ENCODE measurements around the gene NUDT3. TPM values are rescaled to one million over a fixed set of nuclear protein-coding genes. Genes with fewer than 3 reads are reported as not detected.
"Not testable (repeated sequence)": the region's sequence is repeated elsewhere in the genome, so short reads cannot be mapped to it uniquely, and the experiment has no call there.

NUDT3 gene
- total RNA-seq, 2 donors from 2014 or later, result 11.1 to 13.7 TPM

DNA sequence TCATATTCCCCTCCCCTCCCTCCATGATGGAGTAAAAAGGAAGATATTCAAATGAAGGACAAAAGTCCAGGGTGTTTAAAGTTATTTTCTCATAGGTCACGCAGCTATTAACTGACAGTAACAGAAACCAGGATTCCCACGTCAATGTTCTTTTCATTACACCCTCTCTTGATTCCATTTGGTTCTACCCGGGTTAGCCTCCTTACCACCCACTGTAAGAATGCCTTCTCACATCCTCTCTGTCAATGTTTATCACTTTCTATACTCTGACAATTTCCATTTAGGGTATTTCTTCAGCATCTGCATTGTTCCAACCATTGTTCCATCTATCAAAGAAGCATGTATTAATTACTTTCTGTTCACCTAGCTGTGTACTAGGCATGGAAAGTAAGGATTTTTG, 52.1 kb downstream of the NUDT3 start:
- DNase-seq (no peak), ATAC-seq (replicated peaks in 1 of 2) (no peak)
- H3K27ac Mint-ChIP-seq, result no peak overlapping the region
- H3K9me3 Mint-ChIP-seq, result no peaks in the 10 kb centered on the region
- H3K4me3 Mint-ChIP-seq, result no peak overlapping the region
- H3K4me1 Mint-ChIP-seq (ENCODE audit: low read depth), result peaks cover 27% of the 10 kb centered on the region
- H3K36me3 Mint-ChIP-seq (ENCODE audit: insufficient read depth in 2 of 2), result peaks cover 2 to 3% of the 10 kb centered on the region in 2 donors
- H3K27me3 Mint-ChIP-seq (ENCODE audit: low read depth), result no peaks in the 10 kb centered on the region

DNA sequence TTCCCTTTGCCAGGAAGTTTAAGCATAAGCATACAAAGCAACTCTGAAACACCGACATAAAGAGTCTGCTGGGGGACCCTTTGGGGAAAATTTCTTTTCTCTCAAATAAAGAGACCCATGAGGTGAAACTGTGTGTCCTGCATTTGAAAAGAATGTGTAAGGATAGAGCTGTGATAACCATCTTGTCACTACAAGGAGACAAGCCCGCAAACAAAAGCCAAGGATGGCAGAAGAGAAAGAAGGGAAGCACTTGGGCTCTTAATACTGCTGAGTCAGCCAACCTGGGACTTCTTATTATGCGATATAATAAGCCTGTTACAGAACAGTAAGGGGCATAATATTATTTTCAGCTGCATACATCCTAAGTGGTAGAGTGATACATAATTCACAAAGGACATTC, 52.5 kb downstream of the NUDT3 start:
- no peak overlapping the region for H3K27ac Mint-ChIP-seq
- peaks cover 27% of the 10 kb centered on the region for H3K4me1 Mint-ChIP-seq (ENCODE audit: low read depth)
- H3K9me3 Mint-ChIP-seq, result no peaks in the 10 kb centered on the region
- no peaks in the 10 kb centered on the region for H3K27me3 Mint-ChIP-seq (ENCODE audit: low read depth)
- no peak overlapping the region for H3K4me3 Mint-ChIP-seq
- H3K36me3 Mint-ChIP-seq (ENCODE audit: insufficient read depth in 2 of 2), result peaks cover 2 to 3% of the 10 kb centered on the region in 2 donors
- DNase-seq (no peak), ATAC-seq (replicated peaks in 1 of 2) (no peak)

DNA sequence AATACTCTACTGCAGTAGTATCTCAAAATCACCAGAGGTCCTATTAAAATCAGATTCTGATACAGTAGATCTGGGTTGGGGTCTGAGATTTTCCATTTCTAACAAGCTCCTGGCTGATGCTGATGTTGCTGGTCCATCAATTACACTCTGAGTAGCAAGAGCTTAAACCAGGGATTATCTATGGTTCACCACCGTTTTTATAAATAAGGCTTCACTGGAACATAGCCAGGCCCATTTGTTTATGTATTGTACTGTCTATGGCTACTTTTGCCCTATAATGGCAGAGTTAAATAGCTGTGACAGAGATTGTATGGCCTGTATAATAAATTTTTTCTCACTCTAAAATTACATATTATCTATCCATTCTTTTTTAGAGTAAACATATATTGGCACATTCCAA, 53.0 kb downstream of the NUDT3 start:
- Mint-ChIP-seq H3K4me3 (no peak overlapping the region), H3K27ac (no peak overlapping the region), H3K36me3 (ENCODE audit: insufficient read depth in 2 of 2) (peaks cover 2 to 3% of the 10 kb centered on the region in 2 donors), H3K27me3 (ENCODE audit: low read depth) (no peaks in the 10 kb centered on the region), H3K9me3 (no peaks in the 10 kb centered on the region), H3K4me1 (ENCODE audit: low read depth) (peaks cover 24% of the 10 kb centered on the region)
- no peak for ATAC-seq (replicated peaks in 1 of 2)
- no peak for DNase-seq

DNA sequence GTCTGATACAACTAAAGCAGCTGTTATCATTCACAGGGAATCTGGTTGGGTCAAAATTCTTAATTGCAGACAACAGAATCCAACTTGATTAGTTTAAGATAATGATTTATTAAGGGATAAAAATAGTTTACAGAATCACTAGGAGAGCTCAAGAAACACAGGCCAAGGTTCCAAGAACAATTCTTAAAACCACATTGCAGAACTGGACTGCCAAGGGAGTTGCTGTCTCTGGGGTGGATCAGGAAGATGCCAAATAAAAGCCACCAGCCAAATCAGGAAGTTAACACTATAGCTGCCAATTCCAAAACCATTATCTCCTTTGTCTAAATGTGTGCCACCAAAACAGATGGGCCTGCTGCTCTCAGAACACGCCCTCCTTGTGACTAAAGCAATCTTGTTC, 53.7 kb downstream of the NUDT3 start:
- Mint-ChIP-seq H3K4me1 (ENCODE audit: low read depth) (peaks cover 17% of the 10 kb centered on the region), H3K27me3 (ENCODE audit: low read depth) (no peaks in the 10 kb centered on the region), H3K36me3 (ENCODE audit: insufficient read depth in 2 of 2) (peaks cover 2 to 3% of the 10 kb centered on the region in 2 donors), H3K27ac (no peak overlapping the region), H3K9me3 (no peaks in the 10 kb centered on the region), H3K4me3 (no peak overlapping the region)
- DNase-seq (no peak), ATAC-seq (replicated peaks in 1 of 2) (no peak)

DNA sequence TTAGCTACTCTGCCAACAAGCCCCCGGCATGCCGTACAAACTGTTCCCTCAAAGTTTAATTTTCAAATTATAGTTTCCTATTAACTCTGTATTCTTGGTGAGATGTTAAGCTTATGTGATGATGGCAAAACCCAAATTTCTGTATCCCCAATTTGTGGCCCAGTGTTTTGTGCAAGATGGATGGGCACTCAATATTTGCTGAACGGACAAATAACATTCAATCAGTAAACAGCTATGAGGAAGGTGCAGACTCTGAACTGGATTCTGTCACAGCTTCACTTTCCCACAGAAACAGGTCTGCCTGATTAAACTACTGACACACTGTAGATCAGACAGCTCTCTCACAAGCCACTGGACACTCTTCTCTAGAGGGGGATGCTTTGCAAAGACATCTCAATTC, 54.1 kb downstream of the NUDT3 start:
- DNase-seq, result no peak
- Mint-ChIP-seq H3K27ac (no peak overlapping the region), H3K4me3 (no peak overlapping the region), H3K27me3 (ENCODE audit: low read depth) (no peaks in the 10 kb centered on the region), H3K36me3 (ENCODE audit: insufficient read depth in 2 of 2) (peaks cover 2 to 3% of the 10 kb centered on the region in 2 donors), H3K9me3 (no peaks in the 10 kb centered on the region), H3K4me1 (ENCODE audit: low read depth) (peaks cover 13% of the 10 kb centered on the region)
- no peak for ATAC-seq (replicated peaks in 1 of 2)

DNA sequence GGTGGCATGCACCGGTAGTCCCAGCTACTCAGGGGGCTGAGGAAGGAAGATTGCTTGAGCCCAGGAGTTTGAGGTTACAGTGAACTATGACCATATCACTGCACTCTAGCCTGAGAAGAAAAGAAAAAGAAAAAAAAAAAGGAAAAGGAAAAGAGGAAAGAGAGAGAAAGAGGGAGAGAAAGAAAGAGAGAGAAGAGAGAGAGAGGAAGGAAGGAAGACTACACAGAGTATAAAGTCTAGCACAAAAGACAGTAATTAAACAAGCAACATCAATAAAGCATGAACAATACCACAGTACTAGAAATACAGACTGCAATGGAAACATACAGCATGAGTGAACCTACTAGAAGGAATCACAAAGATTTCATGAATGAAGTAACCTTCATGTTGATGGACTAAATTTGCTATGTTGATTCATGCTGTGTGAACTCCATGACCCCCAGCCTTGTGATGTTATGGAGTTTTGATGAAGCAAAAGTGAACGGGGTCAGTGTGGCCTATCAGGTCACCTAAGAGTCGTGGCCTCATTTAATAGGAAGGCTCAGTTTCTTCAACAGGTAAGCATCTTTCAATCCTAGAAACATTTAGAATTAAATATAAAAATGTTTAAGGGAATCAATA, 57.6 kb downstream of the NUDT3 start:
- DNase-seq (no peak), ATAC-seq (replicated peaks in 1 of 2) (no peak)
- H3K4me3 Mint-ChIP-seq, result no peak overlapping the region
- H3K36me3 Mint-ChIP-seq (ENCODE audit: insufficient read depth in 2 of 2), result peaks cover 0 to 5% of the 10 kb centered on the region in 2 donors
- no peaks in the 10 kb centered on the region for H3K9me3 Mint-ChIP-seq
- H3K4me1 Mint-ChIP-seq (ENCODE audit: low read depth), result peaks cover 7% of the 10 kb centered on the region
- no peak overlapping the region for H3K27ac Mint-ChIP-seq
- H3K27me3 Mint-ChIP-seq (ENCODE audit: low read depth), result no peaks in the 10 kb centered on the region

DNA sequence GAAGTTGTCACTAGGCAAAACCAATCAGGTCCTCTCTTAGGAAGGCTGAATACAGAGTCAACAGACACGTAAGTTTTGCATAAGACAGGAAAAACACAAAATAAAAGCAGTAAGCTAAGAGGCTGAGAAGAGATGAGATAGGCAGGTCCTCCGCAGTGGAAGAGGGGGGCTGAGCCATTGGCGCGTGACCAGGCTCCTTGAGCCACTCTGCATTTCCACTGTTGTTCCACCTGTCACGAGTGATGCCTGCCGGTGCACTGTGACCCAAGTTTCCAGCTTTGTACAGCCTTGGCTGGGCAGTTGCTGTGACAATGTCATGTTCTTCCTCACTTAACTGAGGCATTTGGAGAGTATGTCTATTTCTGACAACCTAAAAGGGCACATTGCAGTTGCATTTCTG, 58.6 kb downstream of the NUDT3 start:
- Mint-ChIP-seq H3K36me3 (ENCODE audit: insufficient read depth in 2 of 2) (peaks cover 0 to 2% of the 10 kb centered on the region in 2 donors), H3K4me3 (no peak overlapping the region), H3K27me3 (ENCODE audit: low read depth) (no peaks in the 10 kb centered on the region), H3K27ac (no peak overlapping the region), H3K9me3 (no peaks in the 10 kb centered on the region), H3K4me1 (ENCODE audit: low read depth) (peaks cover 7% of the 10 kb centered on the region)
- DNase-seq, result no peak
- ATAC-seq (replicated peaks in 1 of 2), result no peak

DNA sequence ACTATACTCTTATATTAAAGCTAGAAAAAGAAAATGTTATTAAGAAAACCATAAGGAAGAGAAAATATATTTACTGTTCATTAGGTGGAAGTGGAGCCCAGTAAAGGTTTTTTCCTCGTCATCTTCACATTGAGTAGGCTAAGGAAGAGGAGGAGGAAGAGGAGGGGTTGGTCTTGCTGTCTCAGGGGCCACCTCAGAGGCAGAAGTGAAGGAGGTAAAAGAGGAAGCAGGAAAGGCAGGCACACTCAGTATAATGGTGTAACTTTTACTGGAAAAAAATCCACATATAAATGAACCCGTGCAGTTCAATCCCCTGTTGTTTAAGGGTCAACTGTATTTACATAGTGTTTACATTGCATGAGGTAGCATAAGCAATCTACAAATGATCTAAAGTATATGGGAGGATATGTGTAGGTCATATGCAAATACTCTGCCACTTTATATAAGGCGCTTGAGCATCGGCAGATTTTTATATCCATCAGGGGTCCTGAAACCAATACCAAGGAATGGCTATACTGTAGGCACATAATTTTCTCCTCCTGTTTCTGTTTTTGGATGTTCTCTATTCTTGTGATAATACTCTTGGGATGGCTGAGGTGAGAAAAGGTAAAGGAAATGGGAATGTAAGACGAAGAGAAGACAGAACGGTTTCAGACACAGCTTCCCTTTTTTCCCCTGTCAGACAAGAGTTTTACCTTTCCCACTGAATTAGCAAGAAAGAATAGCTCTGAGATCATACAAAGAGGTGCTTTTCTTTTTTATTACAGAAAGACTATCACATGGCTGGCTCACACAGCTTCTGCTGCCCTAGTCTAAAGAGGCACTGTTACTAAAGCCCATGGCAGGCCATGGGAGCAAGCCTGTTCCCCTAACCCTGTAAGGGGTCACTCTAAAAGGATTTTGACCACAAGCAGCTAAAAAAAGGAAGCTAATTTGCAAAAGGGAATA, 59.9 kb downstream of the NUDT3 start:
- H3K27ac Mint-ChIP-seq, result no peak overlapping the region

DNA sequence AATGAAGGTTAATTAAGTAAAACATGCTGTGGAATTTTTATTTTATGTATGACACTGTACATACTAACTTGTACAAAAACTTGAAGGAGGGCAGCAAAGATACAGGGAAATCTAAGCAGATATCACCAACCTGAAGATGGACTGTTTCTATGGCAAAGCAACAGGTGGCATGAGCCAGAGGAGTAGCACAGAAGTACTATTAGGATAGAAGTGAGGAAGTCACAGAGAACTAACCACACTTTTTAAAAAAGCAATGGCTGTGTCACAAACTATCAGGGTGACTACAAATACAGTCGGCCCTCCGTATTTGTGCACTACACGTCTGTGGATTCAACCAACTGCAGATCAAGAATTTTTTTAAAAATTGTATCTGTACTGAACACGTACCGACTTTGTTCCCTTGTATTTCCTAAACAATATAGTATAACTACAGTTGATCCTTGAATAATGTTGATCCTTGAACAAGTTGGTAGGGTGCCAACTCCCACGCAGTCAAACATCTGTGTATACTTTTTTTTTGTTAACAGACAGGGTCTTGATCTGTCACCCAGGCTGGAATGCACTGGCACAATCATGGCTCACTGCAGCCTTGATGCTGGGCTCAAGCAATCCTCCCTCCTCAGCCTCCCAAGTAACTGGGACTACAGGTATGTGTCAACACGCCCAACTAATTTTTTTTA, 61.0 kb downstream of the NUDT3 start:
- Mint-ChIP-seq H3K9me3 (no peaks in the 10 kb centered on the region), H3K27me3 (ENCODE audit: low read depth) (no peaks in the 10 kb centered on the region), H3K27ac (no peak overlapping the region), H3K36me3 (ENCODE audit: insufficient read depth in 2 of 2) (peaks cover 0 to 2% of the 10 kb centered on the region in 2 donors), H3K4me3 (no peak overlapping the region), H3K4me1 (ENCODE audit: low read depth) (no peaks in the 10 kb centered on the region)
- ATAC-seq (replicated peaks in 1 of 2) (no peak), DNase-seq (no peak)

More for the DNA sequence above, 59.9 kb downstream of the NUDT3 start:
- H3K36me3 Mint-ChIP-seq (ENCODE audit: insufficient read depth in 2 of 2), result peaks cover 0 to 2% of the 10 kb centered on the region in 2 donors
- ATAC-seq (replicated peaks in 1 of 2) (no peak), DNase-seq (no peak)
- no peaks in the 10 kb centered on the region for H3K27me3 Mint-ChIP-seq (ENCODE audit: low read depth)
- peaks cover 3% of the 10 kb centered on the region for H3K4me1 Mint-ChIP-seq (ENCODE audit: low read depth)
- no peaks in the 10 kb centered on the region for H3K9me3 Mint-ChIP-seq
- H3K4me3 Mint-ChIP-seq, result no peak overlapping the region

DNA sequence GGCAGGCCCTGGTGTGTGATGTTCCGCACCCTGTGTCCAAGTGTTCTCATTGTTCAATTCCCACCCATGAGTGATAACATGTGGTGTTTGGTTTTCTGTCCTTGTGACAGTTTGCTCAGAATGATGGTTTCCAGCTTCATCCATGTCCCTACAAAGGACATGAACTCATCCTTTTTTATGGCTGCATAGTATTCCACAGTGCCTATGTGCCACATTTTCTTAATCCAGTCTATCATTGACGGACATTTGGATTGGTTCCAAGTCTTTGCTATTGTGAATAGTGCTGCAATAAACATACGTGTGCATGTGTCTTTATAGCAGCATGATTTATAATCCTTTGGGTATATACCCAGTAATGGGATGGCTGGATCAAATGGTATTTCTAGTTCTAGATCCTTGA, 62.7 kb downstream of the NUDT3 start:
- not testable (repeated sequence) for H3K27ac Mint-ChIP-seq; ATAC-seq (replicated peaks in 1 of 2); DNase-seq; H3K36me3 Mint-ChIP-seq (ENCODE audit: insufficient read depth in 2 of 2); H3K4me3 Mint-ChIP-seq; H3K4me1 Mint-ChIP-seq (ENCODE audit: low read depth); H3K9me3 Mint-ChIP-seq; H3K27me3 Mint-ChIP-seq (ENCODE audit: low read depth)

DNA sequence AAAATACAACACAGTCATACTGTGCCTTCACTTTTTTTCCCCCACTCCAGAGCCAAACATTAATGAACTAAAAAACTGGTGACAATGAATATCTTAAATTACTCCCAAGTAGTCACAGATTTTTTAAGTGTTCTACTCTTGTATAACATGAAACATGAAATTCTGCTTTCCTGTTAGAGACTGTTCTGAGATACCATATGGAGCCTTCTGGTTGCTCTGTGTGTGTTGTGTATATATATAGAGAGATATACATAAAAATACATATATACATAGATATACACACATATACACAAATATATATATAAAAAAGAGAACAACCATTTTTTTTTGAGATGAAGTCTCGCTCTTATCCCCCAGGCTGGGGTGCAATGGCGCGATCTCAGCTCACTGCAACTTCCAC, 63.5 kb downstream of the NUDT3 start:
- Mint-ChIP-seq H3K9me3 (no peaks in the 10 kb centered on the region), H3K4me1 (ENCODE audit: low read depth) (no peaks in the 10 kb centered on the region), H3K36me3 (ENCODE audit: insufficient read depth in 2 of 2) (peaks cover 0 to 2% of the 10 kb centered on the region in 2 donors), H3K27me3 (ENCODE audit: low read depth) (no peaks in the 10 kb centered on the region), H3K4me3 (no peak overlapping the region), H3K27ac (no peak overlapping the region)
- ATAC-seq (replicated peaks in 1 of 2) (no peak), DNase-seq (no peak)

DNA sequence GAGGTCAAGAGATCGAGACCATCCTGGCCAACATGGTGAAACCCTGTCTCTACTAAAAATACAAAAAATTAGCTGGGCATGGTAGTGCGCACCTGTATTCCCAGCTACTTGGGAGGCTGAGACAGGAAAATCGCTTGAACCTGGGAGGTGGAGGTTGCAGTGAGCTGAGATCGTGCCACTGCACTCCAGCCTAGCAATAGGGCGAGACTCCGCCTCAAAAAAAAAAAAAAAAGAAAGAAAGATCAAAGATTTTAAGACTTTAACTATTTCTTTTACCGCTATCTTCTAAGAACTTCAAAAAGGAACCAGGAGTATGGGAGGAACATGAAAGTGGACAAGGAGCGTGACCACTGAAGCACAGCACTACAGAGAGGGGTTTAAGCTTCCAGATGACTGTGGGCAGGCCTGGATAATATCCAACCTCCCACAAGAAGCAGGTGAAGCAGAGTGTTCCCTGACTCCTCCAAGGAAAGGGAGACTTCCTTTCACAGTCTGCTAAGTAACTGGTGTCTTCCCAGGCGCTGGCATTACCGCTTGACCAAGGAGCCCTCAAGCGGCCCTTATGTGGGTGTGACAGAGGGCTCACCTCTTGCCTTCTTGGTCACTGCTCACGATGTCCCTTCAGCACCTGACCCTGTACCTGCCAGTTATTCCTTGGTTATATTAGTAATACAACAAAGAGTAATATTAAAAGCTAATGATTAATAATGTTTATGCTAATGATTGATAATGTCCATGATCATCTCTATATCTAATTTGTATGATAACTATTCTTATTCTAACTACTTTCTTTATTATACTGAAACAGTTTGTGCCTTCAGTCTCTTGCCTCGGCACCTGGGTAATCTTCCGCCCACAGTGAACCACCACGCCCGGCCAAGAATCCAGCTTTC, 64.9 kb downstream of the NUDT3 start:
- H3K36me3 Mint-ChIP-seq (ENCODE audit: insufficient read depth in 2 of 2); H3K27ac Mint-ChIP-seq; H3K9me3 Mint-ChIP-seq; DNase-seq; ATAC-seq (replicated peaks in 1 of 2); H3K27me3 Mint-ChIP-seq (ENCODE audit: low read depth); H3K4me3 Mint-ChIP-seq; H3K4me1 Mint-ChIP-seq (ENCODE audit: low read depth): not testable (repeated sequence)

Data from activated T-cell treated with anti-CD3 and anti-CD28 coated beads, Interleukin-2, amount 50 U/mL, for 72 hours (primary cell).